ENCODE results near the gene CCDC6. TPM values are rescaled to one million over a fixed set of nuclear protein-coding genes. Genes with fewer than 3 reads are reported as not detected.
"Not testable (repeated sequence)": the region's sequence is repeated elsewhere in the genome, so short reads cannot be mapped to it uniquely, and the experiment has no call there.

CCDC6 gene
- total RNA-seq, 1 experiment from 2014 or later, result 14.5 TPM

DNA sequence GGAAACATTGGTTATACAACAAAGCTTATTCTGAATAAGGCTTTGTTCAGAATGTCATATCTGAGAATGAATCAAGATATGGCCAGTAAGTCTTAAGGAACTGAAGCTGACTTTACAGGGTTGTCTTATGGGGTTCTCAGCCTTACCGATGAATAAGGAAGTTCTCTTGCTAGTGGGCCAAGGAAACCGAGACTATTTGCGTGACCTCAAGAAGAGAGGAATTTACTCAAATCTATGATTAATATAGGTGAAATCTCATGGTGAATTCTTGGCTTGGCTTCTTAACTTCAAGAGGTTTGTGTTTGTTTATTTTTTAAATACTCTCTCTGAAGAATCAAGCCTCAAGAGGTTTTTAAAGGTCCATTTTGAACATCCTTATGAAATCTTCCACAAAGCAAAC, 148.4 kb downstream of the CCDC6 start:
- peak; percentile 11 for DNase-seq (ENCODE audit: low spot score)

GRCh38 chr10:59754951-59755350, 151.4 kb downstream of the CCDC6 start:
- DNase-seq (ENCODE audit: low spot score), result no peak

- no peak for DNase-seq (ENCODE audit: low spot score)
Measured at GRCh38 chr10:59753267-59753666, 153.1 kb downstream of the CCDC6 start, which contains the start of gene MRLN. Gene MRLN, minus strand, starts transcription at chr10:59753455.

DNA sequence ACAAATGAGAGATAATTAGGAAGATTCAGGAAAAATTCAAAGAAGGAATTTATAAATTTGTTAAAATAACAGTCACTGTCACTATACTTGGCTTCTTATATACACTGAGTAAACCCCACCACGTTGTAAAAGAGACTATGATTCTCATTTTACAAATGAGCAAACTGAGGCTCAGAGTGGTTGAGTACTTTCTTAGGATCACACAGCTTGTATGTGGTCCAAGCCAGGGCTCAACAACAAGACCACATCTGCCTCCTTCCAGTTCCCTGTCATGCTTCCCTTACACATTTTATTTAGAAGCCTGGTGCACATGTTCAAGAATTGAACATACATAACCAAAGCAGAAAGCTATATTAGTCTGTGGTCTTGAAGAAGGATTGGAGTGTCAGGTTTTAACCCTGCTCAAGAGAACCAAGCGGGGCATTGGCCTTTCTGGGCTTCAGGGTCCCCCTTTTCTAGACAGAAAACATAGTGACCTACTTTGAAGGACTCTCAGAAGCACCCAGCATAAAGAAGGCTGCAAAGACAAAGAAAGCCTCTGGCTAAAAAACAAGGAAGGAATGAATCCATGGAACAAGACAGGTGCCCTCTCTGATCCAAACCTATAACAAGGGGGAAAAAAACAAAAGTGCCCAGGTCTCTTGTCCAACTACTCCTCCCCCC, 153.9 kb downstream of the CCDC6 start:
- DNase-seq (ENCODE audit: low spot score), result no peak

GRCh38 chr10:59750155-59750945, 156.0 kb downstream of the CCDC6 start:
- DNase-seq (ENCODE audit: low spot score), result no peak

DNA sequence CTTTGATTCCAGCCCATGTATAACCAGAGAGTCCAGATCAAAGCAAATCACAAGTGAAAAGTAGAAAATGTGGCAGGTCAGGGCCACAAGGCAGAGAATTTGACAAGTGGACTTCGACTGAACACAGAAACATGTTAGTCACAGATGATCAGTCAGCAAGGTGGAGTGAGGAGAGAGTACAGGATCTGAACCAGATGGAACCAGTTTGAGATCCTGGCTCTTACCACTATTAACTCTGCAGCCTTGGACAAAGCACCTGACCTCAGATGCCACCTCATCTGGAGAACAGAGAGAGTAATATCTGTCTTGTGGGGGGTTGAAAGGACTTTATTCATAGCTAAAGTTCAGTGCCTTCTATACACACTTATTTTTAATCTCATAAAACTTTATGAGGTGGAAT, 157.5 kb downstream of the CCDC6 start:
- DNase-seq (ENCODE audit: low spot score), result no peak

GRCh38 chr10:59745163-59745650, 161.1 kb downstream of the CCDC6 start:
- DNase-seq (ENCODE audit: low spot score), result no peak

DNA sequence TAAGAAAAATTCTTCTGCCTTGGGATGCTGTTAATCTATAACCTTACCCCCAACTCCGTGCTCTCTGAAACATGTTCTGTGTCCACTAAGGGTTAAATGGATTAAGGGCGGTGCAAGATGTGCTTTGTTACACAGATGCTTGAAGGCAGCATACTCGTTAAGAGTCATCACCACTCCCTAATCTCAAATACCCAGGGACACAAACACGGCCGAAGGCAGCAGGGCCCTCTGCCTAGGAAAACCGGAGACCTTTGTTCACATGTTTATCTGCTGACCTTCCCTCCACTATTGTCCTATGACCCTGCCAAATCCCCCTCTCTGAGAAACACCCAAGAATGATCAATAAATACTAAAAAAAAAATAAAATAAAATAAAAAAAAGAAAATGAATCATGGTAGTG, 161.6 kb downstream of the CCDC6 start:
- not testable (repeated sequence) for DNase-seq (ENCODE audit: low spot score)

DNA sequence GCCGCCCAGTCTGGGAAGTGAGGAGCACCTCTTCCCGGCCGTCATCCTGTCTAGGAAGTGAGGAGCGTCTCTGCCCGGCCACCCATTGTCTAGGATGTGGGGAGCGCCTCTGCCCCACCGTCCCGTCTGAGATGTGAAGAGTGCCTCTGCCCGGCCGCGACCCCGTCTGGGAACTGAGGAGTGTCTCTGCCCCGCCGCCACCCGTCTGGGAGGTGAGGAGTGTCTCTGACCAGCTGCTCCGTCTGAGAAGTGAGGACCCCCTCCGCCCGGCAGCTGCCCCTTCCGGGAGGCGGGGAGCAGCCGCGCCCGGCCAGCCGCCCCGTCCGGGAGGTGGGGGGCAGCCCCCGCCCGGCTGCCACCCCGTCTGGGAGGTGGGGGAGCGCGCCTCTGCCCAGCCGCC, 162.2 kb downstream of the CCDC6 start:
- DNase-seq (ENCODE audit: low spot score), result not testable (repeated sequence)

- no peak for DNase-seq (ENCODE audit: low spot score)
Measured at GRCh38 chr10:59741583-59741982, 164.8 kb downstream of the CCDC6 start.

DNA sequence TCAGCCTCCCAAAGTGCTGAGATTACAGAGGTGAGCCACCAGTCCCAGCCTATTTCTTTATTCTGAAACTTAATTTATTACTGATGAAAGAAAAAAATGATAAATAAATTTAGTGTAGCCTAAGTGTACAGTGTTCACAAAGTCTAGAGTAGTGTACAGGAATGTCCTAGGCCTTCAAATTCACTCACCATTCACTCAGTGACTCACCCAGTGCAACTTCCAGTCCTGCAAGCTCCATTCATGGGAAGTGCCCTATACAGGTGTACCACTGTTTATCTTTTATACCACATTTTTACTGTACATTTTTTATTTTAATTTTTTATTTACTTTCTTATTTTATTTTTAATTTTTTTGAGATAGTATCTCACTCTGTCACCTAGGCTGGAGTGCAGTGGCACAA, 165.3 kb downstream of the CCDC6 start:
- no peak for DNase-seq (ENCODE audit: low spot score)

Other genes starting within 250 kb of the CCDC6 start
- 7.2 and 13.7 TPM in 2 replicates for gene SLC16A9, start 196.7 kb downstream of the CCDC6 start, total RNA-seq (2014; rRNA removed; shearing (Covaris generic))
- not detected in 2 replicates for gene MRLN, start 153.1 kb downstream of the CCDC6 start, total RNA-seq (2014; rRNA removed; shearing (Covaris generic))

Data from H4 (cell line).